Measurements from ENCODE around the gene ISLR.
"Not testable (repeated sequence)": the region's sequence is repeated elsewhere in the genome, so short reads cannot be mapped to it uniquely, and the experiment has no call there.

The ISLR gene

DNA sequence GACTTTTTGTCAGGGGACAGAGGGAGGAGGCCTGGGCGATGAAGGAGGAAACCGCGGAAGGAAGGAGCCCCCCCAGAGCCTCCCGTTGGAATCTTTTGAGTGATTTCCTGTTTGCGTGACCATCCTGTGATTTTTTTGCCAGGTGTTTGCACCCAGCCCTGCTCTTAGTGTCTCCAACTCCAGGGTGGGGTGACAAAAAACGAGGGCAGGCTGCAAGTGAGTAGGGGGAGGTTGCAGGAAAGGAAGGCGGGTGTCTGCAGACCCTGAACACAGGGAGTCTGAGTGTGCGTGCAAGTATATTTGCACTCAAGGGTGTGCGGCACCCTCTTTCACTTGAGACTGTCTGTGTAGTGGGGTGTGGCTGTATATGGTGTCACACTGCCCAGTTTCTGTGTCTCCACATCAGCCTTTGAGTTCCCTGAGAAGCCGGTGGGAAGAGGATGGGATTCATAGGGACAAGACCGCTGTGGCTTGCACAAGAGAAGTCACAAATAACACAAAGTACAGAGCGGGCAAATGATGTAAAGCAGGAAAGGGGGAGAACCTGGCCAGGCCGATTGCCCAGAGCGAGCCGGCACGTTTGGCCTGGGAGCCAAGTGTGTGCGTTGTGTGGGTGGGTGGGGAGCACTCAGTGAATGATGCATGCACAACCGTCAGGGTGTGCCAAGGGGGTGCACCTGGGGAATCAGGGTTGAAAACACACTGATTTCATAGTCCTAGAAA is 36.5 kb upstream of the ISLR start:
- no peak for DNase-seq (ENCODE audit: low read depth in 2 of 2)

DNA sequence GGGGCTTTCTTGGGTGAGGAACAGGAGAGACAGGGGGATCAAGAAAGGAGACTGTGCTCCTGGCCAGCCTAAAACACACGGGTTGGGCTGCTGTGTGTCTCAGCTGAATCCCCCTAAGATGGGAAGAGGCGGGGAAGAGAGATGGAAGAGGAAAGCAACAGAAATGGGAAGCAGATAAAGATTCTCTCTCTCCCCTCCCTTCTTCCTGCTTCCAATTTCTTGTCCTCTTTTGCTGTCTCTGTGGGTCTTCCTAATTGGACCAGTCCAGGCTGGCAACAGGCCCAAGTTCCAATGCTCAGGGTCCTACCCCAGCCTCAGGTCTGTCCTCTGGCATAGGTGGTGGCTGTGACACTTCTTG is 36.0 kb upstream of the ISLR start:
- no peak for DNase-seq (ENCODE audit: low read depth in 2 of 2)

DNA sequence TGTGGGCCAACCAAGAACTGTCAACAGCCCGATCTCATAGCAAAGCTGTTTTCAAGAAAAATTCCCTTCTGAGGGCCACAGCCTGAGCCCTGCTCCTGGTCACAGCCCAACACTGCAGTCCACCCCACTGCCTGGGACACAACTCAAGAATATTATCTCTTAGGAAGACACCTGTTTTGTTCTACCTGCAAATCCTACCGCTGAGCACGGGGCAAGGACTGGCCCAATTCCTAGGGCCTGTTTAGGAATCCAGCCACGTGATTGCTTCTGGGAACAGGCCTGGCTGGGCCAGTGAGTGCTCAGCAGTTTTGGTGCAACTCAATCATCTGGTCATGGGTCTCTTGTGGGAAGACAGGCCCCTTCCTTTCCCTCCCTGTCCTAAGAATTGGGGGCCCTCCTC is 34.9 kb upstream of the ISLR start:
- no peak for DNase-seq (ENCODE audit: low read depth in 2 of 2)

DNA sequence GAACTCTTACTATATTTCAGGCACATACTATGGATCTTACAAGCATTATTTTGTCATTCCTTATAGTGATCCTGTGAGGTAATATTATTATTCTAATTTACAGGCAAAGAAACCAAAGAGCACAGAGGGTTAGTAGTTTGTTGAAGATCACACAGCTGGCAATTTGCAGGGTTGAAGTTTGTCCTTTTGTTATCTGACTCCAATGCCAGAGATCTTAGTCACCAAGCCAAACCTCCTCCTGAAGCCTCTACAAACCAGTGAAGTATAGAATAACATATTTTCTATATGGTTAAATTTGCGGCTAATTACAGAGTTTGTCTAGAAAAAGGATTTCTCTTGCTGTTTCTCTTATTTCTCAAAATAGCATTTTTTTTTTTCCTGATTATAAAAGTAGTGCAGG is 31.9 kb upstream of the ISLR start:
- no peak for DNase-seq (ENCODE audit: low read depth in 2 of 2)

DNA sequence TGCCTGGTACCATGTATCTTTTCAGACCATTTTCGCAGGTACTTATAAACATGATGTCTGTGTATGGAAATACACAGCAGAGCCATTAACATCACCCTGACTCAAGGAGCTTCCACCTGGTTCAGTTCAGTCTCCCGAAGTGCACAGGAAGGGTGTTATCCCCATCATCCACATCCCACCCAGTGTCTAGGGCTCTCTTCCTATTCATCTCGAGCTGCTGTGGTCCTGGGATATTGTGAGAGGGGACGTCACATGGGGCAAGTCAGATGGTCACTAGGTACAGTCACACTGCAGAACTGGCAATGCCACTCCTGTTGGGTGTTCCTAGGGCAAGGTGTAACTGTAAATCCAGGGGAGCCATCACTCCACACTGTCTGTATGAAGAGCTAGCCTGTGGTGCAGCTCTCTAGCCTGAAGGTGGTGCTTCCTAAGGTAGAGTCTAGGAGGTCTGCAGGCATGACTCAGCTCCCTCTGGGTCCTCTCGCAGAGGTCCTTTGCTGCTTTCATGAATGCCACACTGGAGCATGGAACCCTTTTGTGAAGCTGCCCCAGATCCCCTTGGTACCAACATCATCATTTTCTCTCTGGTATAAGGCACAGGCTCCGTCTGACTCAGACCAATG is 29.2 kb upstream of the ISLR start:
- DNase-seq (ENCODE audit: low read depth in 2 of 2): no peak

DNA sequence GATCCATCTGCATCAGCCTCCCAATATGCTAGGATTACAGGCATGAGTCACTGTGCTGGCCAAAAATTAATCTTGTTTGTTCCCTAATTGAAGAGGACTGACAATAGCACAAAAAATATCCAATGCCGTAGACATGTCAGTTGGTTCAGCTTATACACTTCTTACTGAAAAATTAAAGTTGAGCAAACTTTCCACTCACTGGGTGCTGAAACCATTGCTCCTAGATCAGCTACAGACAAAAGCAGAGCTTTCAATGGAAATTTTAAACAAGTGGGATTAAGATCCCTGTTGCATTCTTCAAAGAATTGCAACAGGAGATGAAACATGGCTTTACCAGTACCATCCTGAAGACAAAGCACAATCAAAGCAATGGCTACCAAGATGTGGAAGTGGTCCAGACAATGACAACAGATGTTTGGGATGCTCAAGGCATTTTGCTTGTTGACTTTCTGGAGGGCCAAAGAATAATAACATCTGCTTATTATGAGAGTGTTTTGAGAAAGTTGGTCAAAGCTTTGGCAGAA is 27.2 kb upstream of the ISLR start:
- no peak for DNase-seq (ENCODE audit: low read depth in 2 of 2)

DNA sequence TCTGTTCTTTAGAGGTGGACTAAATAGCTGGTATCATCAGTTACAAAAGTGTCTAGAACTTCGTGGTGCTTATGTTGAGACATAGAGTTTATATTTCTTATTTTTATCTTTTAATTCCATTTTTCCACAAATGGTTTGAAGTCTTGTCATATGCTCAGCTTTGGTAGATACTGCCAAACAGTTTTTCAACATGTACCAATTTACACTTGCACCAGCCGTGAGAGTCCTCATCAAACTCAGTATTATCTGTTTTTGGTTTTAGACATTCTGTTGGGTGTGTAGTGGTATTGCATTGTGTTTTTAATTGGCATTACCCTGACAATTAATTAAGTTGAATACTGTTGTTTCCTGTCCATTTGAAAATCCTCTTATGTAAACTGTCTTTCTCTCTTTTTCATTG is 26.5 kb upstream of the ISLR start:
- no peak for DNase-seq (ENCODE audit: low read depth in 2 of 2)

DNA sequence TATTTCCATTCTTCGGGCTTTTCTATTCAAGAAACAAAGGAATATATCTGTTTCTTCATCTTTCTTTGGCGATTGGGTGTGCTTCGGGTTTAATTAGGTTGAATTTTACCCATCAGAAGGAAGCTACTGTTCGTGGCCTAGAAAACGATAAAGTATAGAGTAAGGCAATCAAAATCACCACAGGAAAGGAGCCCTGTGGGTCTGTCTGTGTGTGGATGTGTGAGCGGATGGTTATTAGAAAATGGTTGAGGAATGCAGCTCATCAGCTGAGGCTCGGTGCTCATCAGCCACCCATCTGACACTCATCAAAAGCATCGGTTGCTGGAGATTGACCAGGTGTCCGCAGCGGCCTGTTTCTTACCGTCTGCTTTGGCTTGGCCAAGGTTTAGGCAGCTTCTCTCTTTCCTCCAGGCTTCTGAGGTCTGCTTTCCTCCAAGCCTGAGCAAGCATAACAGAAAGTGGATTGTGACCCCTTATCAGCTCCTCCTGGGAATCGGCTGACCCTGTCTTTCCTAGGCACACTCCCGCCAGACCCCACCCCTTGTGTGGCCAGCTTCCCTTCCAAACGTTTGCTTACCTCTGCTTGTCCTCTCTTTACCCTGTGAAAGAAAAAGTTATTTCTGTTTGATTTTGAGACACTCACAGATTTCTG is 17.6 kb upstream of the ISLR start:
- DNase-seq (ENCODE audit: low read depth in 2 of 2): no peak

DNA sequence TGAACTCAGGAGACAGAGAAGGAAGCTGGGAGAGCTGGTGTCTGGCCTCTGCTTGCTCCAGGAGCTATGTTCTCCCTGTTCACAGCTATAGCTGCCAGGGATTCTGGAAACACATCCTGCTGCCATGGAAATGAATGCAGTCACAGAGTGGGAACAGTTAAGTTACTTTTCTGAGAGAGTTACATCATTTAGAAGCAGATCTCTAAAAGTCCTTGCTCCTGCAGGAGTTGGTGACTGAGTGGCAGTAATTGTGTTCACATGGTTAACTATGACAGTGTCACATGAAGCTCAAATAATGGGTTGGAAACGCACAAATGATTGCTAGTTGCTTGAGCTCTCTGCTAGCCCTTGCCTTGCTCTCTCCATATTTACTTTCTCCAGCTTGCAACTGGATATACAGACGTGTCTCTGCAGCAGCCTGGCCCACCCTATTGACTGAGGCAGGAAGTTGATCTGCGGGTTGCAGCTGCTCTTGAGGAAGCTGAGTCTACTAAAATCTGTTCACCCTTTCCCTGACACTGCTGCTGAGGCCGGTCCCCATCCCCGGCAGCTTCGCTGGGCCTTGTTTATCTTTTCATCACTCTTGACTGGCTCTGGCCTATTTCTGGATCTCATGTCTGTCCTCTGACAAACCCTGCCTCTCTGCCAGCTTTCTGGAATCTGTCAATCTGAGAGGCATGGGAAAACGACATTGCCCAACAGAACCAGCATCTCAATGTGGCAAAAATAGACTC is 16.7 kb upstream of the ISLR start:
- DNase-seq (ENCODE audit: low read depth in 2 of 2): no peak

DNA sequence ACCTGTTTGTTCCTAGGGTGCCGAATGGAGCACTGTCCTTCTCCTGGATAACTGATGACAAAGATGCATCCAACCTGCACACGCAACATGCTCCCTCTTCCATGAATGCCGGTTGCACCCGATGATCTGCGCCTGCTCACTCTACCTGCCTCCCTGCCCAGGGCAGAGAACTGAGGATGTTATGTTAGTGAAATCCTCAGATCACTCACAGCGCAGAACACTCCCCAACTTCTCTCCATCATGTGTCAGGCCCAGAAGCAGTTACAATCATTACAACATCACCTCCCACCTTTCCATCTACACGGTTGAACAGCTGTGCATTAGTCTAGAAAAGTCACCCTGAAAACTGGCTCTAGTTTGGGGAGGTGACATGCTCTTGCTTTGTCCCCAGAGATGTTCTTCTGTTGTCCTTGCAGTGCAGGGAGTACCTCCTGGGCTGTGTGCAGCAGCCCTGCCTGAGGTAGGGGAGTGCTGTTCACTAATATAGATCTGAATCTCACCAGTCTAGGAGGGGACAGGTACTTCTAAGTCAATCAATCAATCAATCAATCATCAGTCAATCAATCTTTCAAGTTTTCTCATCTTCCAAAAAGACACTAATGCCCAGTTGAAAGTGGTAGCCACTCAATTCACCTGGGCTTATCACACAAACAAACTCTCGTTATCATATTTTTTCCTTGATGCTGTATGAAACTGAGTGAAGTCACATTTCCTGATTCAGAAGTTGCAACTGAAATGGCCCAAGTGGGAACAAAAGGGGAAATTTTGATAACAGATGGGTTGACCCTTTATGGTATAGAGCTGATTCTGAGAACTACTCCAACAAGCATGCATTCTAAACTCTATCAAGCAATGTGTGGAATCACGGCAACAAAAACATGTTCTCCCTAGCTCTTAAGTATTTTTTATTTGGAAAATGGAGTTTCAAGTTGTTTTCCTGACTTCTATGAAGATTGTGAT is 15.4 kb upstream of the ISLR start:
- no peak for DNase-seq (ENCODE audit: low read depth in 2 of 2)

DNA sequence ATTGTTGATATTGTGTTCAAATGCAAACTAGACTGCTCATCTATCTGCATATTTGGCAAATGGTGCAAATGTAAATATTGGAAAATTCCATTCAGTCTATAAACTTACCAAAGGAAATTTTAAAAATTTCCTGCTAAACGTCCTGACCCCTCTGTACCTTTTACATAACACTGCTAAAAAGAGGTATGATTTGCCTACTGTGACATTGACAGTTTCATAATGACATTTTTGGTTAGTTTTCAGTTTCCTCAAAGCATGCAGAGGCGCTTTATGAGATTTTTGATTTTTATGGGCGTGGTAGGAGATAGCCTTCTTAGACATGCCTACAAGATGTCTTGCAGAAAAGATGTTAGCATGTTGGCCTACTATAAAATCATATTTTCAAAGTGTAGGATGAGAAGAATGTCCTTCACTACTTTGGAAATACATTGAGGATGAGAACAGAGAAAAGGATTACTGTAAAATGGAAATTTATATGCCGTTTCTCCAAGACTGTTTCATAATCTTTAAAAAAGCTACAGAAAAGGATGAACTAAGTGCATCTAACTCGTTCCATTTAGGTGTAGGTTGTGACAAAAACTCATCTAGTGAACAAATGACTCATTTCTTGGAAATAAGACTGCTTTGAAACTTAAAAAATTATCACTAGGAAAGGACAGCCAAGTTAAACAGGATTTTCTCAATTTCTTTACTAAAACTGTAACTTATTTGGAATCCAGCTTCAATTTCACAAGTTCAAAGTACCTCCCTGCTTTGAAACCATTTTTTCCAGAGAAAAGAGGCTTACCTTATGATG is 14.5 kb upstream of the ISLR start:
- DNase-seq (ENCODE audit: low read depth in 2 of 2): no peak

DNA sequence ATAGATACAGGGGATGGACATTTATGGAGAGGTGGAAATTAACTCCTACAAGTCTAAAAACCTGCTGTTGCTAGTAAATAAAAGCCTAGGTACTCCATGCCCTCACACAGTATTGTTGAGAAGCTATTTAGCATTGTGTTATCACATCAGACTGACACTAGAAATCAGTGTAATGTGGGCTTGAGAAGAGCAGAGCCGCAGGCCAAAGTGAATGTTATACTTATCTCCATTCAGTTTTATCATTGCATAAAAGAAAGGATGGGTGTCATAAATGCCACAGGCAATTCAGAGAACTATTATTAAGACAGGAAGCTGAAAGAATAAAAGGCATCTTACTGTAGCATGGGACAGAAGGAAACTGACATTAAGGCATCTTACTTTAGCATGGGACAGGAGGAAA is 13.7 kb upstream of the ISLR start:
- DNase-seq (ENCODE audit: low read depth in 2 of 2): no peak

DNA sequence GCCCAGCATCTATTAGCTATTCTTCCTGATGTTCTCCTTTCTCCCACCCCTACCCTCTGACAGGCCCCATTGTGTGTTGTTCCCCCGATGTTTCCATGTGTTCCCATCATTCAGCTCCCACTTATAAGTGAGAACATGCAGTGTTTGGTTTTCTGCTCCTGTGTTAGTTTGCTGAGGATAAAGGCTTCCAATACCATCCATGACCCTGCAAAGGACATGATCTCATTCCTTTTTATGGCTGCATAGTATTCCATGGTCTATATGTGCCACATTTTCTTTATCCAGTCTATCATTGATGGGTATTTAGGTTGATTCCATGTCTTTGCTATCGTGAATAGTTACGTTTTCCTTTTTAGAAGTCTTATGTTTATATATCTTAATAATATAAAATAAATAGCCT is 13.1 kb upstream of the ISLR start:
- not testable (repeated sequence) for DNase-seq (ENCODE audit: low read depth in 2 of 2)

DNA sequence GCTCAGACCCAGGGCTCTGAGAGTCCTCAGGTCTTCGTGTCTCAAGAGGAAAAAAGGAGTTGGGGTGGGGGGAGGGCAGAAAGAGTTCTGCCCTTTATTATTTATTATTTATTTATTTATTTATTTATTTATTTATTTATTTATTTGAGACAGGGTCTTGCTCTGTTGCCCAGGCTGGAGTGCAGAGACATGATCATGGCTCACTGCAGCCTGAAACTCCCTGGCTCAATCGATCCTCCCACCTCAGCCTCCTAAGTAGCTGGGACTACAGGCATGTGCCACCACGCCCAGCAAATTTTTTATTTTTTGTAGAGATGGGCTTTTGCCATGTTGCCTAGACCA is 11.3 kb upstream of the ISLR start:
- not testable (repeated sequence) for DNase-seq (ENCODE audit: low read depth in 2 of 2)

DNA sequence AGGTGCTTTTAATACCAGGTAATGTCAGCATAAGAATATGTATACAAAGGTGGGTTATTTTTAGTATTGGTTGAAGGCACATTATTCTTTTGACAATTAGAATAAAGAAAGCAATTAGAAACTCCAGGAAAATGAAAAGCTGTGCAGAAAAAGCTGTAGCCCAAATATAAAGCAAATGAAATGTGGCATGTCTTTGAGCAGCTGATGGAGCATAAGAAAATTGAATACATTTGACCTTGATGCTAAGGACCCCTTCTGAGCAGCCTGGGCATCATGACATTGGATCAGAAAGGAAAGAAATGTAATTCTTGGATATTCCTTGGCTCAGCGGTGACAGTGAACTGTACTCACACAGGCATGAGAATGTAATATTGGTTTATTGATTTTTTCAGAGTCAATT is 8.0 kb upstream of the ISLR start:
- DNase-seq (ENCODE audit: low read depth in 2 of 2): no peak

DNA sequence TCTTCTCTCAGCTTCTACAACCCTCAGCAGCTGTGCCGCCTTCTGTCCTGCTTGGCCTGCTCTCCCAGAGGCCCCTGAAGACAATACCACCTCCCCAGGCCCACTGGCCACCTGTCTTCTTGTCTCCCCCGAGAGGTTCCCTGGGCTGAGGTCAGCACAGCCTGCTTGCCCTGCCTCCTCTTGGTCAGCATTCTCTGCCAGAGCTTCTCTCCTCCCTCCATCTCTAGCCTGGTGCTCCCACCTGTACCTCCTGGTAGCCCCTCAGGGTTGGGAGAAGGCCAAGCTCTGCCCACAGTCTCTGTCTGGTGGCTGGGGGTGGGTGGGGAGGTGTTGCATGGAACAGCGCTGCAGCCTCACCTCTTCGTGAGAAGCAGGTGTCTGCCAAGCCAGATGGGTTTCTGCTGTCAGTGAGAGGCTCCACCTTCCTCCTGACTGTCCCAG is 5.6 kb upstream of the ISLR start:
- DNase-seq (ENCODE audit: low read depth in 2 of 2): no peak

DNA sequence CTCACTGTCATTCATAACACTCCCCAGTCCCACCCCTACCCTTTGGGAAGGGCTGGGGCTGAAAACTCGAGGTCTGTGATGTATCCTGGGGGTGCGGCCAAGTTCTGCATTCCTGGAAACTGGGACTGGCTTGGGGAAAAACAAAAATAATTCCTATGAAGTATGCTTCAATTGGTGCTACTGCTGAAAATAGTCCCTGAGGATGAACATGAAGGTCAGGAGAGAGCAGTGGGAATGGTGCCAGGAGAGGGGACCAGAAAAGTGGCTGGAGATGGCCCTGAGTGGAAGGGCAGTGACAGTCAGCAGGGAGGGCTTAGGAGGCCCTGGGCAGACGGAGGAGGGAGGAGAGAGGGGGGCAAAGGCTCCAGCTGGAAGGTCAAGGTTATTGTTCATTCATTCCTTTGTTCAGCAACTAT is 4.8 kb upstream of the ISLR start:
- DNase-seq (ENCODE audit: low read depth in 2 of 2): no peak

DNA sequence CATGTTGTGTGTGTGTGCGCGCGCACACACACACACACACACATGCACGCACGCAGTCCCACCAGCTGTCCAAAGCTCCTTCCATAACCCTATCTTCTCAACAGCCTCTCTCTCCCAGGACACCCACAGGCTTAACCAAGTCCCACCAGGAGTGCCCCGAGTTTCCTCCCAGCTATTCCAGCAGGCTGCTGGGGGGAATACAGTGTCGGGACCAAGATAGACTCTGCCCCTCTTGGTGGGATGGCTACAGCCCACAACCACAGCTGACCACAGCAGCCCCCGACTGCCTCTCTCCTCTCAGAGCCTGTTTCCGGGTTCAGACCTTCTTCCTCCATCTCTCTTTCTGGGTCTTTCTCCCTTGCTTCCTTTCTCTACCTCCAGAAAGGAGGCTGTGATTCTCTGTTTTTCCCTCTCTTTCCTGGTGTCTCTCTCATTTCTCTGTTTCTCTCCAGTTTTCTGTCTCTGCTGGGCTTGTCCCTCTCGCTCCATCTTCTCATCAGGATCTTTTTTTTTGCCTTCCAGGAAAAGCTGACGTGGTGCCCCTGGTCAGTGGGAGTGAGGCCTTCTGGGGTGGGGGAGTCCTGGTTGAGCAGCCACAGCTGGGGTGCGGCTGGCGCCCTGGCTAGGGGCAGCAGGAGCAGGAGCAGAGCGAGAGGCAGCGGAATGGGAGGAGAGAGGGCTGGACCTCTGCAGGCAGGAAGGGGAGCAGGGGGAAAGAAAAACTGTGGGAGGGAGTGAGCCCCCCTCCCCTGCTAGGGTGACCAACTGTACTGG is 3.3 kb upstream of the ISLR start:
- no peak for DNase-seq (ENCODE audit: low read depth in 2 of 2)

DNA sequence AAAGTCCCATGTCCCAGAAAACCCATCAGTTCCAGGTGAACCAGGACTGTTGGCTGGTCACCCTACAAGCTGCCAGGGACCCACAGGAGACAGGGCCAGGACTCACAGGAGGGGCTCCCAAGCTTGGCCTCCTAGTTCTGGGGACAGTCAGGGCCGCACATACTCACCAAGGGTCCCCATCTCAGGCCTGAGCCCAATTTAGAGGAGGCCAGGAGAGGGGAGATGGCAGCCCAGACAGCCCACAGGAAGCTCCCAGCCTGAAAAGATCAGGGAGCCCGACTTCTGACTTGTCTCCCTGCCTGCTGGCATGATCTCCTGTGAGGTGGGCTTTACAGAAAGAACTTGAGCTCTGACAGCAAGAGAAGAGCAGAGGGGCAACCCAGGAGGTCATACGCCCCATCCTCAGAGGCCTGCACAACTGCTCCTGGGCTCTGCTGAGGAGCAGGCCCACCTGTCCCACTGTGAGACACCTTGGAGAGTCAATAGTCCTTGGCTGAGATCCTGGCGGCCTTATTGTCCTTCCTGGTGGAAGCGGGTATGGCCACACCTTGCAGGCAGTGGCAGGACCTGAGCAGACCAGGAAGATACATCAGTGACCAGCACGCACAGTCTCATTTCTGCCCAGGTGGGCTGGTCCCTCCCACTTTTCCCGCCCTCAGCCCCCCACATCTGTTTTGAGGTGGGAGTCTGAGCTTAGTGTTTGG is 2.5 kb upstream of the ISLR start:
- no peak for DNase-seq (ENCODE audit: low read depth in 2 of 2)
